GM18511 (cell line): Measurements from ENCODE around the gene PELI1.
"Not testable (repeated sequence)": the region's sequence is repeated elsewhere in the genome, so short reads cannot be mapped to it uniquely, and the experiment has no call there.

ENCODE experiments used
- ATAC-seq: cut with Tn5 transposase; IDR thresholded peaks from one replicate; pipeline ENCODE4 v1.9.1; 2021; ENCODE audit warnings: mild to moderate bottlenecking, moderate library complexity; ENCODE audit not compliant: unreplicated experiment

PELI1 gene

DNA sequence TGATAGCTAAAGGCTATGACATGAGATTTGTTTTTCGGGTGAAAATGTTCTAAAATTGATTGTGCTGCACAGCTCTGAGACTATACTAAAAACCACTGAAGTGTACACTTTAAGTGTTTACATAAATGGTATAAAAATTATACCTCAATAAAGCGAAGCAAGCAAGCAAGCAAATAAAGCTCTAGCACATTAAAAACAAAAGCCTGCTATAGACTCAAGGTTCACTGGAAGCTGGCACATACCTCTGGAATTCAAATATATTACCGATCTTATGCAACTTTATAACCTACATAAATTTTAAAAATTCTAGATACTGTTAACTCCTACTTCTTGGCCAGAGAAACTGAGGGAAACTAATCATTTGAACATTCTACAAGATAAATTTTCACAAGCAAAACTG, 20.1 kb downstream of the PELI1 start:
- ATAC-seq = no peak

DNA sequence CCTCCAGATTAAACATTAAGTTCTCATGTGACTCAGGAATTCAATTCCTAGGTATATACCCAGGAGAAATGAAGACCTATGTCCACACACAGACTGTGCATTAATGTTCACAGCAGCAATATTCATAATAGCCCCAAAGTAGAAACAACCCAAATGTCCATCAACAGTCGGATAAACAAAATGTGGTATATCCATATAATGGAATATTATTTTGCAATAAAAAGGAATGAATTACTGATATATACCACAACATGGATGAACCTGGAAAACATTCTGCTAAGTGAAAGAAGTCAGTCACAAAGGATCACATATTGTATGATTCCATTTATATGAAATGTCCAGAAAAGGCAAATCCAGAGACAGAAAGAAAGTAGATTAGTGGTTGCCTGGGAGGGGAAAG, 20.5 kb downstream of the PELI1 start:
- ATAC-seq = no peak

DNA sequence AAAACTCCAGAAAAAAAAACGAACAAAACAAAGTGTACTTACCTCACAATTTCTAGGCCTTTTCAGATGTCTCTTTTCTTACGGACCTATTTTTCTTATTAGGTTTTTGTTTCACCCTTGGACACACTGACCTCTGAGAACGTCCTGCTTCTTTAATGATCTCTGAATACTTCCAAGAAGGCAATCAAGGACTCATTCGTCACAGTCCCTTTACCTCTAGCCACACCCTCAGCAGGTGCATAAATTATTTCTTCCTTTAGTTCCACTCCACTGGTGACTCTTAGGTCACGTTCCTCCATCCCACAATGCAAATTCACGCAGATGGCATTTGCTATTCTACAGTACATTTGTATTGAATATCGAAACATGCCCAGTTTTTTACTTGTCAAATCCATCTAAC, 21.9 kb downstream of the PELI1 start:
- ATAC-seq = no peak

GRCh38 chr2:64120928-64121327, 23.3 kb downstream of the PELI1 start:
- no peak for ATAC-seq

DNA sequence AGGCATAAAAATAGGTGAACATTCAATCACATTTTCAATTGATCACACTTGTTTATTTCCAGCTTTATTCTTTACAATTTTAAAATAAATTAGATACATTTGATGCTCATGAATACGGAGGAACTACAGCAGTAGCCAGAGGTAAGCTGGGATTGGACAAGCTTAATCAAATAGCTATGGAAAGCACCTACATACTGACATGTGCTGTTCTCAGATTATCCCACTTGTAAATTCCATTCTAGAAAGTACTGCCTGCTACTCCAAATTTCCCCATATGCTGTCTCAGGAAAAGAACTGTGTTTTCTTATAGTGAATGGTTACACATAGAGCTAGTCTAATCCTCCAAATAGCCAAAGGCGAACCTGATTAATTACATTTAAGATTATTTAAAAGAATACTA, 24.2 kb downstream of the PELI1 start:
- no peak for ATAC-seq

- ATAC-seq = no peak
Measured at GRCh38 chr2:64119369-64119768, 24.9 kb downstream of the PELI1 start.

DNA sequence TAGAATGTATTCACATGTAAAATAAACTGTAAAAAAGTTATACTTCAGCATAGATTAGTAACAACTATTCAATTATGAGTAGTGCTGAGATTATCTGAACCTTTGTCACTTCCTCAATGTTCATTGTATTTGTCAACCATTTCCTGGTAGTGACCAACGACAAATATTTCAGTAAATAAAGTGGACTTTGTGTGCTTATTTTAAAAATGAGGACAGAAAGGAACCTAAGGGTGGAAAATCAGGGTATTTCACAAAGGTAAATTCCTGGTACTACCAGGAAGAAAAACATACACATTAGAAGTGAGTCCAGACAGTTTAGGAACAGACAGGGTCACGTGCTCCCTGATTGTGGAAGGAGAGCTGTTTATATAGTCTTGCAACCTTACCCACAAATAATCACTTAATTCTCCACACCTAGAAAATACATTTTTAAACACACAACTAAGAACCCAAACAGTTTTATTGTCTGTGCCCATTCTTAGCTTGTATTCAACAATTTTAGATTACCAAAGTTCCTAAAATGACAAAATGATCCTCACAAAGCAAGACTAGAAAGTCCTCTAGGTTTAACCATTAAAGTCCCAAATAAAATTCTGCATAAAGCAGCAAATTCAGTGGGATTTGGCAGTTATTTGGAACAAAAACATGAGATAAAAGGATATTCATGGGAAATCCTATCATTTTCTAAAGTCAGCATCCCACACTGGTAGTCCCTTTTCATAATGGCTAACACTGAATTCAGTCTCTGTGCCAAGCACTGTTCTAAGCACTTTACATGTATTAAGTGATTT, 28.2 kb downstream of the PELI1 start:
- ATAC-seq = no peak

DNA sequence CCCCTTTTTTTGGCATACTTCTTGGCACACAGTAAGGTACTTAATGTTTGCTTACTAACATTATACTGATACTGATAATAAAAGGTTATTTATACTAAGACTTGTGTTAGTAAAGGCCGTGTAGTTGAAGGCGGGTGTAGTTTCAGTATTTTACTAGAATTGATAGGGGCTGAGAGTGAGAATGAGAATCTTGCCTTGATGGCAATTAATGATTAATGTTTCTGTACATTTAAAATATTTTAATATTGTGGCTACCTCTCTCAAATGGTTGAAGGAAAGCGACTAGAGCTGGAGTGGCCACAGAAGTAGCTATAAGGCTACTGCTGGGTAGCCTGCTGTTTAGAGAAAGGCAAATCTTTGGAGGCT, 29.3 kb downstream of the PELI1 start:
- ATAC-seq = peak; percentile 61

- ATAC-seq = peak; percentile 67
Measured at GRCh38 chr2:64114063-64114911, 29.9 kb downstream of the PELI1 start.

- no peak for ATAC-seq
Measured at GRCh38 chr2:64112016-64112415, 32.2 kb downstream of the PELI1 start.

DNA sequence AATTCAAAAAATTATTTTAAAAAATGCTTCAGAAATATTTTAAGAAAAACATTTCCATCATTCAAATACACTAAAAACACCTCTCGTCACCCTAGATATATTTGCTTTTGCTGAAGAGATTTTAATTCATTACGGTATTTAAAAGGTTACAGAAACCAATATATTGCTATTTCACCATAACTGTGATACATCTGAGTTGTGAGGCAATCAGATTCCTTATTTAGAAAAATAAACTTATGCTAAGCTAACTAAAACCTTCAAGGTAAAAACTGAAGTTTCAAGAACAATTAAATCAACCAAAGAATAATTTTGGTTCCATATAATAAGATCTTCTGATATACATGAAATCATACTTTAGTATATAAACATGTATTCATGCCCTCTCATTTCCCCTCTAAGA, 32.8 kb downstream of the PELI1 start:
- ATAC-seq = no peak

GRCh38 chr2:64108666-64109241, 35.5 kb downstream of the PELI1 start:
- ATAC-seq = no peak

DNA sequence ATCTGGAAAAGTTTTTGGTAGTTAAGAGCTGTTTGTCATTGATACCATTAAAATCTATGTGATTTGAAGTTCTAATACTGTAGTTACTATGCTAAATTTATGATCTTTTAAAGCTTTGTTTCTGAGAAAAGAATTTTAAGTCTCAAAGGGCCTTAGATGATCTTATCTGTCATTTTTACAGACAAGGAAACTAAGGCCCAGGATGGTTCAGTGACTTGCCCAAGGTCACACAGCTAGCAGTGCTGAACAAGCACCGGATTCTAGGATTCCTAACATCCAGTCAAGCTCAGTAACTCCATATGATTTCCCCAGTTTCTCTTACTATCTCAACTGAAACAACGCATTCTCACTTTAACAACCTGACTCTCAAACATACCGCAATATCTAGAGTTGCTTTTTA, 37.7 kb downstream of the PELI1 start:
- no peak for ATAC-seq

DNA sequence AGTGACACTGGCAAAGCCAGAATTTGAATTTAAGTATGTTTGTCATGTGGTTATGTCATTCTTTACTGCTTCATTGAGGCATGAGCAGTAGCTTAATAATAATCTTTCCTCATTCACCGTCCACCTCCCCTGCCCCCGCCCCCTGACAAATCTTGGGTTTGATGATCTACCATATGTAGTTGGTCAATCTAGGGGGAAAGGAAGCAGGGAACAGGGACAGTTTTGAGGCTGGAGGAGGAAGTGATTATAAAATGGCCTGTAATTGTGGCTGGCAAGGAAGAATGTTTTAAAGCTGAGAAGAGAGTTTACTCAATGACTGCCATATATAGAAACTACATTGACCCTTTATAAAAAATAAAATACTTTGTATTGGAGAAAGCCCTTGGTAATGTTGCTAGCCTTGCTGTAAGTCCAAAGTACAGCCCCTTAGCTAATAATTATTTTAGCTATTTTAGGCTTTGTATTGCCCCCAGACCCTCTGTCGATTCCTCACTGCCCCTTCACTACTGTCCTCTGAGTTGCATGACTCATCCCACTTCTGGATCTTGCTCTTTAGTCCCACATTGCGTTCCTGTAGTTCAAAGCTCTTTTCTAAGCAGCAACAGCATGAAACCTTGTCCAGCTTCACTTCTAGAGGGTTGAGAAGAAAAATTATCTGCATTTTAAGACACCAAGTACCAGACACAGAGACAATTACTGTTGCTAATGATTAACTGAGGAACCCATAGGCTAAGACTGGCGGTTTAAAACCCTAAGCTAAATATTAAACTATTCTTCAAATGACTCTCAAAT, 38.4 kb downstream of the PELI1 start:
- ATAC-seq = no peak

GRCh38 chr2:64104933-64105332, 39.3 kb downstream of the PELI1 start:
- no peak for ATAC-seq

- ATAC-seq = not testable (repeated sequence)
Measured at GRCh38 chr2:64102736-64103135, 41.5 kb downstream of the PELI1 start.

DNA sequence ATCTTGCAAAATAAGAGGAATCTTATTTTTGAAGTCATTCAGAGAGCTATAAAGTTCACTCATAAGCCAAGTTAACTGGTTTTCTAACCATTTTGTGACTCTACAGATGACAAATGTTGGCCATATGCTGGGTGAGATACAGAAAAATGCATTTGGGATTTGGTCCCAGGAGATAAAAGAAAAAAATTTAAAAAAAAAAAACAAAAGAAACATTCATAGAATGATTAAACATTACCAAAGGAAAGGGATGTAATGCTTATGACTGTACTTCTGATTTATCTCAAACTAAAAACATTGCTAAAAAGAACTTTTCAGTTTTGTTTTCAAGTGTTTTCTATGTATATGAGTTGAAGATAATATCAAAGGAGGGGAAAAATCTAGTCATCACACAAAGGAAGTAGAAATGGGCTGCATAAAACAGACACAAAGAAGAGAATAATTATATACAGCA, 43.1 kb downstream of the PELI1 start:
- peak; percentile 58 for ATAC-seq

DNA sequence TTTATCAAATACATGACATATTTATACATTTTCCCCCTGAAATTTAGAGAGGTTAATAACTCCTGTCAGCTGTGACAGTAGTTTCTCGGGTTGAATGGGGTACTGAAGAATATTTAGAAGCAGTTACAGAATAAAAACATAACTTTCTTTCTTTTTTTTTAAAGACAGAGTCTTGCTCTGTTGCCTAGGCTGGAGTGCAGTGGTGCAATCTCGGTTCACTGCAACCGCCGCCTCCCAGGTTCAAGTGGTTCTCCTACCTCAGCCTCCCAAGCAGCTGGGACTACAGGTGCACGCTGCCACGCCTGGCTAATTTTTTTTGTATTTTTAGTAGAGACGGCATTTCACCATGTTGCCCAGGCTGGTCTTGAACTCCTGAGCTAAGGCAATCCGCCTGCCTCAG, 43.6 kb downstream of the PELI1 start:
- ATAC-seq = peak; percentile 61

- ATAC-seq = no peak
Measured at GRCh38 chr2:64094663-64095382, 49.4 kb downstream of the PELI1 start.

DNA sequence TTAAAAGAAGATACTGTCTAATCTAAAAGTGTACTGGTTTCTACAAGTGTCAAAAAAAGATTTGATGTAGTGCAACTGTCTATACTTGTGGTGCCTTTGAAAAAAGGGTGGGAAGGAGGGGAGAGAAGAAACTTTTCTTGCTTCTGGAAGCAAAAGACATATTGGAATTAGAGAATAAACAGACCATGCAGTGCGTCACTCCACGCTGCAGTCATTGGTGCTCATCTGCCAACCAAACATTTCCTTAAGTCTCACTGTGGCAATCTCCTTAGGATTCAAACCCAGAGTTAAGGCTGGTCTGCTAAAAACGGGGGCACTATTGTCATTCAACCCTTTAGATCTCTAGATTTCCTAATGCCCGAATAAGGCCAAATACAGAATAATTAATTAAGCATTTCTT, 50.9 kb downstream of the PELI1 start:
- no peak for ATAC-seq
